GM18907 (cell line): ENCODE results near the gene NCOA4.
A peak's percentile ranks its signal among the peaks of the same experiment; 100 is the strongest.
"Not testable (repeated sequence)": the region's sequence is repeated elsewhere in the genome, so short reads cannot be mapped to it uniquely, and the experiment has no call there.

Experiments
- ATAC-seq: cut with Tn5 transposase; IDR thresholded peaks from one replicate; pipeline ENCODE4 v1.9.1; 2021; ENCODE audit warnings: mild to moderate bottlenecking, moderate library complexity; ENCODE audit not compliant: unreplicated experiment

The NCOA4 gene

DNA sequence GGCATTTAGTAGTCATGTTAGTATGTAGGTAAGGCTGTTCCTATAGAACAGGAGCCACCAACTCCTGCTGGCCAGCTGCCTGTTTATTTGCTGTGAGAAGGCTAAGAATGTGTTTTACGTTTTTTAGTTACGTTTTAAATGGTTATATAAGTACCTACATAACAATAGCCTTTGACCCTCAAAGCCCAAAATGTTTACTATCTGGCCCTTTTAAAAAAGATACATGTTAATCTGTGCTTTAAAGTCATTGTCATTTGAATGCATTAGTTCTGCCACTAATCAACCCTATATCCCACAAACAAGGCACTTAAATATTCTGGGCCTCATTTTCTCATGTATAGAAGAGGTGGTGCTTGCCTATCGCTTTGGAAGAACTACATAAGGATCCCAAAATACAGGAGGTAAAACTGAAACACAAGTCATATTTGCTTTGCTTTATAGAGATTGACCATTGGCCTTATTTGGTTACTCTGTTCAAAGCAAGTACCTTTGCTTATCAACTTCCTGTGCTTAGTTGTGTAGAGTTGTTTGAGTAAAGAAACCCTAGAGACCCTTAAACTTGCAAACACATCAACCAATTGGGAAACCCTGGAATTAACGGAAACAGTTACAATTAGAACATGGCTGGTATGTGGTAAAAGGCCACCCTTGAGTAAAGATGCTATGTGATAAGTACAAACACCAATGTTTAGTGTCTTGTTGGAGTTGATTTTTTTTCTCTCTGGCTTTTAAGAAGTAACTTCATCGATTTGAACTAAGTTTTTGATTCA lies 32.2 kb downstream of the NCOA4 start:
- no peak for ATAC-seq

DNA sequence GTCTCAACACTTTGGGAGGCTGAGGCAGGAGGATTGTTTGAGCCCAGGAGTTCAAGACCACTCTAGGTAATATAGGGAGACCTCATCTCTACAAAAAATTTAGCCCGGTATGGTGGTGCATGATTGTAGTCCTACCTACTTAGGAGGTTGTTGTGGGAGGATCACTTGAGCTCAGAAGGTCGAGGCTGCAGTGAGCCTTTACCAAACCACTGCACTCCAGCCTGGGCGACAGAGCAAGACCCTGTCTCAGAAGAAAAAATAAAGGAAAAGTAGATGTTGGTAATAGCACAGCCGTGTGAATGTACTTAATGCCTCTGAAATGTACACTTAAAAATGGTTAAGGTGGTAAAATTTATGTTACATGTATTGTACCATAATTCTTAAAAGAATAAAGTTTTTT lies 32.9 kb downstream of the NCOA4 start:
- ATAC-seq = no peak

DNA sequence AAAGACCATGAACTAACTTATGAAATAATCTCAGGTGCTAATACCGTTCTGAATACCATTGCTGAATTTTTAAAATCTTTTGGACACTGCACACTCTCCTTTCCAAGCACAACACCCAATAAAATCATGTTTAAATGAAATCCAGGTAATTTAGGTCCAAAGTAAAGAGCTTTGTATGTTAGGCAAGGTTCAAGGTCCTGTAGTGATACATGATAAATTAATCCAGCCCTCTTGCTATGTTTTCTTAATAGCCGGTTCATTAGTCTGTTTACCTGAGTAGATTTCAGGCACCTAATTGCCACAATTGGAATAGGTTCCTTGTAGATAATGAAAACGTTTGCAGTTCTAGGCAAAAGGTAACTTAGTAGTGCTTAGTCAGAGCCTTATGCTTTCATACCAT lies 44.8 kb downstream of the NCOA4 start:
- ATAC-seq = not testable (repeated sequence)

DNA sequence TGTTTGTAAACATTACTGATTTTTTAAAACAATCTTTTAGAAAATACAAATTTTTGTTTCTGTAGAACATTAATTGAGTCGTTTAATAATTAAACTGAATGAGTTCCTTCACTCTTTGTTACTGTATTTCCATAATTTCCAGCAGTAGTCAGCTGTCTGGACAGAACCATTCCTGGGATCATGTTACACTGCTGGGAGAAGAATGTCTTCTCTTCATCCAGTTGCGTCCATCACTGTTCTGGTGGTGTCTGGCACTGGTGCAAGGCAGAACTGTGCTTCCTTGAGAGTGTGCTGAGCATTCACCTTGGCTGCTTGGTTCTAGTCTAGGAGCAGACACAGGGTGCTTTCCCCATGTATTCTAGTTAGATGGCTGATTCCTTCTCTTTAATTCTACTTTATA lies 46.0 kb downstream of the NCOA4 start:
- ATAC-seq = not testable (repeated sequence)

DNA sequence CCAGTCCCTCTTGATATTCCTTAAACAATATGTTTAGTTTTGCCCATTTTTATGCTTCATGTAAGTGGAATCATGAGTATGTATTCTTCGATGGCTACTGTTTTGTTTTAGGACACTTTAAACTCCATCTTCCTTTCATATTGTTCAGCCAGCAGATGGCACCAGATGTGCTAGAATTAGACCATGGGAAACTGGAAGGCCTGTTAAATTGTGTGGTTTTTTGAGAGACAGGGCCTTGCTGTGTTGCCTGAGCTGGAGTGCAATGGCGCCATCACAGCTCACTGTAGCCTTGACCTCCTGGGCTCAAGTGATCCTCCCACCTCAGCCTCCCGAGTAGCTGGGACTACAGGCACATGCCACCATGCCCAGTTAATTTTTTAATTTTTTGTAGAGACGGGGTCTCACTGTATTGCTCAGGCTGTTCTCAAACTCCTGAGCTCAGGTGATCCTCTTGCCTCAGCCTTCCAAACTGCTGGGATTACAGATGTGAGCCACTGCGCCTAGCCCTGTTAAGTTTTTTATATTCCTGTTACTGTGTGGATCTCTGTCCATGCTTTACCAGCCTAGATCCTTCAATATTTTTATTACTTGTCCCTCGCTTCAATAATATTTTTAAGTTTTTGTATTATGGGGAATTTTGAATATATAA lies 46.8 kb downstream of the NCOA4 start:
- ATAC-seq = peak; percentile 58

DNA sequence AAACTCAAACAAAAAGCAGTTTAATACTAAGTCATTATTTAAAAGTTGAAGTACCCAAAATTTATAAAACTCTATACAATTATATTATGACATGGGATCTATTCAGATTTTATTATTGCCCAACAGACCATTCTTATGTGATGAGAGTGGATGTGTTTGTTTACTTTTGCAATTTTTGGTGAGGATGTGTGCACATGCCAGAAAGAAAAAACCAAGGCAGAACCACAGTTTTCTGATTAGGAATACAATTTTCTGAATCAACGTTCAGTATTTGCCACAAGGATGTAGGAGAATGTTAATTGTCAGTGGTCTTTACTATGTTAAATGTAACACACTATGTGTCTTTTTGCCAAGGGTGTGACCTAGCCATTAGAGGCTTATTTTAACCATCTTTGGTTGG lies 49.1 kb downstream of the NCOA4 start:
- ATAC-seq = not testable (repeated sequence)

DNA sequence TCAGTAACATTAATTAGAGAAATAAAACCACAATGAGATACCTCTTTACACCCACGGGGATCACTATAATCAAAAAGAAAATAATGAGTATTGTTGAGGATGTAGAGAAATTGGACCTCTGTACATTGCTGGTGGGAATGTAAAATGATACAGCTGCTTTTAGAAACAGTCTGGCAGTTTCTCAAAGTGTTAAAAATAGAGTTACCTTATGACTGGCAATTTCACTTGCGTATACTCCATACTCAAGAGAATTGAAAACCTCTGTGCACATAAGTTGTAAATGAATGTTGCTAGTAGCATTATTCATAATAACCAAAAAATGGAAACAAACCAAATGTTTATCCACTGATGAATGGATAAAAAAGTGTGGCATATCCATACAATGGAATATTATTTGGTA lies 51.9 kb downstream of the NCOA4 start:
- ATAC-seq = peak; percentile 40

DNA sequence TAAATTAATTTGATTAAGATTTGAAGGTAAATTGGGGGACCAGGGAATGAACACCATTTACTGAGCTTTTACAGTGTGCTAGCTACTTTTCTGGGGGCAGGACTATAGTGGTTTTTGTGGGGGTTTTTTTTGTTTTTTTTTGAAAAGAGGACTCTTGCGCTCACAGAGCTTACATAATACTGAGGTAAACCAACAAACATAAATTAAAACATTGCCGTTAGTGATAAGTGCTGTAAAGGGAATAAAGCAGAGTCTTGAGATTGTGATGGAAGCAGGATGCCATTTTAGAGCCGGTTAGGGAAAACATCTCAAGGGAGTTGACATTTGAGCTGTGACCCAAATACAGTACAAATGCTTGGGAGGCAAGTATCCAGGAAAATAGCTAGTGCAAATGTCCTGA lies 56.4 kb downstream of the NCOA4 start:
- ATAC-seq = not testable (repeated sequence)

DNA sequence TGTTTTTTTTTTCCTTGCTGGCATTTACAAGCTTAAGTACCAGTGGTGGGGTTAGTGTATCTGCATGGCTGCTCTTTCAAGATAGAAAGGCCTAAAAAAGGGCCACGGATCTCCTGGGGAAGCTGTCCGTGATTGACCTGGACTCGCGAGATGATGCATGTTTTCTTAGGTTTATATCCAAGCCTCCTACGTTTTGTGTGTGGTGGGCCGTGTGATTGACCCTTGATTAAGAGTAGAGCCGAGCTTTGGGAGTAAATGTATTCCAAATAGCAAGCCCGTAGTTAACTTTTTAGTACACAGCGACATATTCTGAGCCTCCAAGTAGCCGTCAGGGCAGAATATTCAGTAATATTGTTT lies 57.6 kb downstream of the NCOA4 start:
- not testable (repeated sequence) for ATAC-seq

DNA sequence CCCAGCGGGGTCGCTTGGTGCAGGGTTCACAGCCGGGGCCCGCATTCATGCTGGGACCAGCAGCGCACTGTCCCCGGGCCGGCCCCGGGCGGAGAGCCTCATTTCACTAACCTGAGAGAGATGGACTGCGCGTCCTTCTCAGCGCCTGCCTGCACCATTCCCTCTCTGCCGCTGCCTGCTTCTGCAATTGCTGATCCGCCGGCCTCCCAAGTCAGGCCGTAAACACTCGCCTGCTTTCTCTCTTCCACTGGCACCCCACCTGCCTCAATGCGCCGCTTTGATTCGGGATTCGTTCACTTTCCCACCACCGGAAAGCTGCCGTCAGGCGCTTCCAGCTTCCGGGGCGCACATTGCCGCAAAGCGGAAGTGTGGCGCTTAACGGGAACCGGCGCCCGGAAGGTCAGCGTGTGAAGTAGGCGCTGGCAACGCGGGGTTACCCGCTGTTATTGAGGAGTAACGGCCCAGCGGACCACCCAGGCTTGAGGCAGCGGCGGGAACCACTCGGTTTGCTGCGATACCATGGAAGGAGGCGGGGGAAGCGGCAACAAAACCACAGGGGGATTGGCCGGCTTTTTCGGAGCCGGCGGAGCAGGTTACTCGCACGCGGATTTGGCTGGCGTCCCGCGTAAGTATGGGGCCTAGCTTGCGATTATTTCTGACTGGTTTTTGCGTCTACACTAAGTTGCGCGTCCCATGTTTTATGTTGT lies 58.2 kb downstream of the NCOA4 start, which contains the start of gene TIMM23:
Gene TIMM23, plus strand, starts transcription at position 384 of the 707 bp plus-strand sequence. Its CDS starts 136 bp downstream, at position 520.
- peak; percentile 74 for ATAC-seq

DNA sequence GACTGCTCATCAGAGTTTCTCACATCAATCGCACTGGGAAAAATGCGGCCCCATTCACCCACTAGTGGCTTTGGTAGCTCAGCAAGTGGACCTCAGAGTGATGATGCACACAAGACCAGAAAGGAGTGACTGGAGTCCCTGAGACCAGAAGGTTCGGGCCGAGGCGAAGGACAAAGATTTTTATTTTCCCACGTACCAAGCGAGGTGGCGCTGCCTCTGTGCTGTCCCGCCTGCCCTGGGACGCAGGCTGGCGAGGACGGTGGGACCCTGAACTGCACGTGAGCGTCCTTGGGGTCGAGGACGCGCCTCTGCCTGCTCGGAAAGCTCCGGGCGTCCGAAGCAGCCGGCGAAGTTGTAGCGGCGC lies 58.7 kb downstream of the NCOA4 start:
- ATAC-seq = peak; percentile 45

DNA sequence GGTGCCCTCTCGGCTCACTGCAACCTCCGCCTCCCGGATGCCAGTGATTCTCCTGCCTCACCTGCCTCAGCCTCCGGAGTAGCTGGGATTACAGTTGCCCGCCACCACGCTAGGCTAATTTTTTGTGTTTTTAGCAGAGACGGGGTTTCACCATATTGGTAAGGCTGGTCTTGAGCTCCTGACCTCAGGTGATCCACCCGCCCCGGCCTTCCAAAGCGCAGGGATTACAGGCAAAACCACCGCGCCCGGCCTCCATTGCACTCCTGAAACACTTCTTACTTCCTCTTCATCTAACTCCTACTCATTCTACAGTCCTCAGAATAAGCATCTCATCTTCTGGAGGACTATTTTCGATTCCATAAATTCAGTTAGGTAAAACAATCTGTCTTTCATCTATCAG lies 59.4 kb downstream of the NCOA4 start:
- ATAC-seq = not testable (repeated sequence)

DNA sequence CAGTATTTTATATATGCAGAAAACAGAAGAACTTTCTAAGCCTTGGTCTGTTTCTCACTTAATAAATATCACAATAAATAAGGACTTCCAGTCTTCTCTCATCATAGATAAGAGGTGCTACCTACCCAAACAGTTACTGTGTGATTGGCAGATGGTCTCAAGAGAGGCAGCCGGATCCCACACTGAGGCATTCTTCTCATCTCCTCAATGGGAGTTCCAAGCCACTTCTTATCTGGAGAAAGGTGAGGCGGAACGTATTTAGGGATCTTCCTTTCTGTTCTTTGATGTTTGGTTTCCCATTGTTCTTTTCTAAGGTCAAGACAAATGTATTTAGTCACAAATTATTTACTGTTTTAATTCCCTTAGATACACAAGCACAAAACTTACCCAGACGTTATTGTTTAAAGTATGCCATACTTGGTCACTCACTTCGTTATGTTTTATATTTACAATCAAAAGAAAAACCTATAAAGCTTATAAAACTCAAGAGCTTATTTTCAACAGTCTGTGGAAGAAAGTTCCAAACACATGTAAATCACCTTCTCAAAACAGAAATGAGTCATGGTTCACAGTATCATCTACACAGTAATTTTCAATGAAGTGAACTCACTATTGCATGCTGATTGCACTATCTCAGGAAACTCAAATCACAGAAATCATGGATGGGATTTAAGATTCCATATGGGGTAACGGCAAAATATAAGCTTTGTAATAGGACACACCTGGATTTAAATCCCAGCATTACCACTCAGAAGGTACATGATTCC lies 67.6 kb downstream of the NCOA4 start:
- ATAC-seq = not testable (repeated sequence)

DNA sequence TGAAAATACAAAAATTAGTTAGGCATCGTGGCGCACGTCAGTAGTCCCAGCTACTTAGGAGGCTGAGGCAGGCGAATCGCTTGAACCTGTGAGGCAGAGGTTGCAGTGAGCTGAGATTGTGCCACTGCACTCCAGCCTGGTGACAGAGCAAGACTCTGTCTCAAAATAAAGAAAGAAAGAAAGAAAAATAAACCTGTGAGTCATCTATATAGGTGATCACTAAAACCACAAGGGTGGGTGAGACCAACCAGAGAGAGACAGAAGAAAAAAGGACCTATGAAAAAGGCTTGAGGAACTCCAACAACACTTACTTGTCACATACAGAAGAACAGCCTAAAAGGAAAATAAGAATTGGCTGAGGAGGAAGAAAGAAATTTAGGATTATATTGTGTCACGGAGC lies 72.5 kb downstream of the NCOA4 start:
- ATAC-seq = not testable (repeated sequence)

DNA sequence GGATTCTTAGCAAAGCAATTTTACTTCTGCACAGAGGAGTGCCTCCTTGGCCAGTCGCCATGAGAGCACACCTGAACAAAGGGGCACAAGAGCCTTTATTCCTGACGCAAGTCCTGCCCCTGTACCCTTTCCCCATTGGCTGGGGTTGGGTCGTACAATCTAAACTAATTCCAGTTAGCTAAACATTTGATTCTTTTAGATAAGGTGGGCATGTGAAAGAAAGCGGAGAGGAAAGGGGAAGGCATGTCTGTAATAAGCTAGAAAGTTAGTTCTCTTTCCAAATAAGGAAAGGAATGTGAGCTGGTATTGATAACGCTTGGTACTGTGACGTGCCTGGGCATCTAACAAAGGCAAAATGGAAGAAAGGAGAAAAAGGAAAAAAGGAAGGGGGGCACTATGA lies 73.8 kb downstream of the NCOA4 start:
- ATAC-seq = not testable (repeated sequence)
